Gastroesophageal sphincter (tissue), 3 donors: ENCODE results near the gene MSS51.

ENCODE experiments used
- POLR2A ChIP-seq, 2 donors: fragments of 450-650 bp; IDR thresholded peaks; one replicate each; pipeline ENCODE4 v1.6.1; 2017; ENCODE audit warnings: antibody characterized with exemption in 2 of 2, mild to moderate bottlenecking in 2 of 2, moderate library complexity in 1 of 2
- POLR2AphosphoS5 ChIP-seq: sonication (generic); formaldehyde crosslinking; IDR thresholded peaks from one replicate; pipeline ENCODE4 v1.6.1; 2017; ENCODE audit warnings: antibody characterized with exemption
- TF ChIP-seq, protein P1 (sequence below), 4 experiments: fragments of 200-600 bp in 2 of 4; fragments of 450-650 bp in 2 of 4; sonication (generic) in 1 of 4; IDR thresholded peaks; one replicate each; pipeline ENCODE4 v1.5.1; 2017 to 2019; ENCODE audit warnings: antibody characterized with exemption in 4 of 4, mild to moderate bottlenecking in 2 of 4, moderate library complexity in 2 of 4

DNA sequence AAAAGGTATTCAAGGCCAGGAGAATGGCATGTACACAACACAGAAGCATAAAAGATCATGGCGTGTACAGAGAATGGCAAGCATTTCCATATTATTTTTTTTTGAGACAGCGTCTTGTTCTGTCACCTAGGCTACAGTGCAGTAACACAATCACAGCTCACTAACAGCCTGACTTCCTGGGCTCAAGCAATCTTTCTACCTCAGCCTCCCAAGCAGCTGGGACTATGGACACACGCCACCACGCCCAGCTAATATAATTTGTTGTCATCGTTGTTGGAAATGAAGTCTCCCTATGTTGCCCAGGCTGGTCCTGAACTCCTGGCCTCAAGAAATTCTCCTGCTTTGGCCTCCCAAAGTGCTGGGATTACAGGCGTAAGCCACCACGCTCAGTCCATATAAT lies 46.8 kb downstream of the MSS51 start:
- TF ChIP-seq, protein P1, sequence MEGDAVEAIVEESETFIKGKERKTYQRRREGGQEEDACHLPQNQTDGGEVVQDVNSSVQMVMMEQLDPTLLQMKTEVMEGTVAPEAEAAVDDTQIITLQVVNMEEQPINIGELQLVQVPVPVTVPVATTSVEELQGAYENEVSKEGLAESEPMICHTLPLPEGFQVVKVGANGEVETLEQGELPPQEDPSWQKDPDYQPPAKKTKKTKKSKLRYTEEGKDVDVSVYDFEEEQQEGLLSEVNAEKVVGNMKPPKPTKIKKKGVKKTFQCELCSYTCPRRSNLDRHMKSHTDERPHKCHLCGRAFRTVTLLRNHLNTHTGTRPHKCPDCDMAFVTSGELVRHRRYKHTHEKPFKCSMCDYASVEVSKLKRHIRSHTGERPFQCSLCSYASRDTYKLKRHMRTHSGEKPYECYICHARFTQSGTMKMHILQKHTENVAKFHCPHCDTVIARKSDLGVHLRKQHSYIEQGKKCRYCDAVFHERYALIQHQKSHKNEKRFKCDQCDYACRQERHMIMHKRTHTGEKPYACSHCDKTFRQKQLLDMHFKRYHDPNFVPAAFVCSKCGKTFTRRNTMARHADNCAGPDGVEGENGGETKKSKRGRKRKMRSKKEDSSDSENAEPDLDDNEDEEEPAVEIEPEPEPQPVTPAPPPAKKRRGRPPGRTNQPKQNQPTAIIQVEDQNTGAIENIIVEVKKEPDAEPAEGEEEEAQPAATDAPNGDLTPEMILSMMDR (IDR thresholded peaks at IDR 0.05), result no peak
- TF ChIP-seq POLR2A (IDR thresholded peaks at IDR 0.05) (no peak), POLR2AphosphoS5 (no peak)
